ENCODE data around the gene GRM4.

GRM4 gene

GRCh38 chr6:34084591-34085290, 61.1 kb downstream of the GRM4 start:
- no peaks in the 10 kb centered on the region for H3K36me3 Mint-ChIP-seq
- DNase-seq, result no peak
- H3K4me3 Mint-ChIP-seq, result no peak overlapping the region
- no peaks in the 10 kb centered on the region for H3K9me3 Mint-ChIP-seq
- H3K27ac Mint-ChIP-seq, result no peak overlapping the region
- no peaks in the 10 kb centered on the region for H3K4me1 Mint-ChIP-seq
- peaks cover 3% of the 10 kb centered on the region for H3K27me3 Mint-ChIP-seq
- CTCF ChIA-PET, result no interaction called here

- CTCF ChIA-PET, result interaction anchor here (0.5 to 1.0 kb wide), 2 partner anchors 38 to 332 kb away, joined by 3 read pairs; no protein-coding TSS in a partner anchor
- H3K36me3 Mint-ChIP-seq, result no peaks in the 10 kb centered on the region
- no peaks in the 10 kb centered on the region for H3K4me1 Mint-ChIP-seq
- H3K4me3 Mint-ChIP-seq, result no peak overlapping the region
- no peak for DNase-seq
- no peaks in the 10 kb centered on the region for H3K9me3 Mint-ChIP-seq
- H3K27me3 Mint-ChIP-seq, result peaks cover 7% of the 10 kb centered on the region
- no peak overlapping the region for H3K27ac Mint-ChIP-seq
Measured at GRCh38 chr6:34082864-34083626, 62.8 kb downstream of the GRM4 start.

GRCh38 chr6:34082348-34082747, 63.5 kb downstream of the GRM4 start:
- CTCF ChIA-PET, result interaction anchor here (1.0 kb wide), 1 partner anchor 37 kb away, joined by 3 read pairs; no protein-coding TSS in a partner anchor
- Mint-ChIP-seq H3K4me1 (no peaks in the 10 kb centered on the region), H3K36me3 (no peaks in the 10 kb centered on the region), H3K4me3 (no peak overlapping the region), H3K9me3 (no peaks in the 10 kb centered on the region), H3K27ac (no peak overlapping the region), H3K27me3 (peaks cover 9% of the 10 kb centered on the region)
- DNase-seq, result no peak

- Mint-ChIP-seq H3K9me3 (no peaks in the 10 kb centered on the region), H3K4me1 (no peaks in the 10 kb centered on the region), H3K36me3 (no peaks in the 10 kb centered on the region), H3K27me3 (peaks cover 10% of the 10 kb centered on the region), H3K4me3 (no peak overlapping the region), H3K27ac (no peak overlapping the region)
- CTCF ChIA-PET, result no interaction called here
- DNase-seq, result no peak
Measured at GRCh38 chr6:34080357-34080756, 65.5 kb downstream of the GRM4 start.

GRCh38 chr6:34079899-34080298, 66.0 kb downstream of the GRM4 start:
- Mint-ChIP-seq H3K27me3 (peaks cover 10% of the 10 kb centered on the region), H3K4me1 (no peaks in the 10 kb centered on the region), H3K9me3 (no peaks in the 10 kb centered on the region), H3K36me3 (no peaks in the 10 kb centered on the region), H3K4me3 (no peak overlapping the region), H3K27ac (no peak overlapping the region)
- CTCF ChIA-PET, result no interaction called here
- no peak for DNase-seq

- CTCF ChIA-PET, result interaction anchor here (1.1 kb wide), 1 partner anchor 103 kb away, joined by 3 read pairs; no protein-coding TSS in a partner anchor
Measured at GRCh38 chr6:34075906-34076305, 70.0 kb downstream of the GRM4 start.

GRCh38 chr6:34074064-34074742, 71.7 kb downstream of the GRM4 start:
- CTCF ChIA-PET, result no interaction called here
- Mint-ChIP-seq H3K36me3 (no peaks in the 10 kb centered on the region), H3K27me3 (peaks cover 7% of the 10 kb centered on the region)

More at GRCh38 chr6:34075906-34076305, 70.0 kb downstream of the GRM4 start:
- DNase-seq, result no peak
- H3K9me3 Mint-ChIP-seq, result no peaks in the 10 kb centered on the region
- H3K4me1 Mint-ChIP-seq, result no peaks in the 10 kb centered on the region
- no peaks in the 10 kb centered on the region for H3K36me3 Mint-ChIP-seq
- H3K27me3 Mint-ChIP-seq, result peaks cover 10% of the 10 kb centered on the region
- H3K27ac Mint-ChIP-seq, result no peak overlapping the region
- H3K4me3 Mint-ChIP-seq, result no peak overlapping the region

GRCh38 chr6:34073540-34073939, 72.3 kb downstream of the GRM4 start:
- Mint-ChIP-seq H3K4me1 (no peaks in the 10 kb centered on the region), H3K9me3 (no peaks in the 10 kb centered on the region), H3K27ac (no peak overlapping the region), H3K36me3 (no peaks in the 10 kb centered on the region), H3K4me3 (no peak overlapping the region), H3K27me3 (peaks cover 6% of the 10 kb centered on the region)
- no peak for DNase-seq
- CTCF ChIA-PET, result no interaction called here

More at GRCh38 chr6:34074064-34074742, 71.7 kb downstream of the GRM4 start:
- Mint-ChIP-seq H3K27ac (no peak overlapping the region), H3K4me1 (no peaks in the 10 kb centered on the region), H3K9me3 (no peaks in the 10 kb centered on the region), H3K4me3 (no peak overlapping the region)
- no peak for DNase-seq

- Mint-ChIP-seq H3K27ac (no peak overlapping the region), H3K27me3 (peaks cover 3% of the 10 kb centered on the region), H3K36me3 (no peaks in the 10 kb centered on the region), H3K4me1 (no peaks in the 10 kb centered on the region), H3K4me3 (no peak overlapping the region), H3K9me3 (no peaks in the 10 kb centered on the region)
- no peak for DNase-seq
- CTCF ChIA-PET, result no interaction called here
Measured at GRCh38 chr6:34072727-34073126, 73.2 kb downstream of the GRM4 start.

- DNase-seq, result no peak
- H3K4me3 Mint-ChIP-seq, result no peak overlapping the region
- peaks cover 2% of the 10 kb centered on the region for H3K27me3 Mint-ChIP-seq
- no peaks in the 10 kb centered on the region for H3K9me3 Mint-ChIP-seq
- no peak overlapping the region for H3K27ac Mint-ChIP-seq
- no peaks in the 10 kb centered on the region for H3K4me1 Mint-ChIP-seq
- no peaks in the 10 kb centered on the region for H3K36me3 Mint-ChIP-seq
- CTCF ChIA-PET, result no interaction called here
Measured at GRCh38 chr6:34071884-34072379, 74.0 kb downstream of the GRM4 start.

GRCh38 chr6:34071136-34071883, 74.6 kb downstream of the GRM4 start:
- peaks cover 4% of the 10 kb centered on the region for H3K27me3 Mint-ChIP-seq
- DNase-seq, result no peak
- no peak overlapping the region for H3K27ac Mint-ChIP-seq
- no peak overlapping the region for H3K4me3 Mint-ChIP-seq
- H3K4me1 Mint-ChIP-seq, result no peaks in the 10 kb centered on the region
- H3K9me3 Mint-ChIP-seq, result no peaks in the 10 kb centered on the region
- H3K36me3 Mint-ChIP-seq, result no peaks in the 10 kb centered on the region
- CTCF ChIA-PET, result no interaction called here

- Mint-ChIP-seq H3K36me3 (no peaks in the 10 kb centered on the region), H3K27me3 (peaks cover 4% of the 10 kb centered on the region), H3K27ac (no peak overlapping the region), H3K4me1 (no peaks in the 10 kb centered on the region), H3K9me3 (no peaks in the 10 kb centered on the region), H3K4me3 (no peak overlapping the region)
- CTCF ChIA-PET, result no interaction called here
- peak; percentile 25 for DNase-seq
Measured at GRCh38 chr6:34070315-34071135, 75.4 kb downstream of the GRM4 start.

- Mint-ChIP-seq H3K27me3 (peaks cover 4% of the 10 kb centered on the region), H3K9me3 (no peaks in the 10 kb centered on the region), H3K4me3 (no peak overlapping the region), H3K36me3 (no peaks in the 10 kb centered on the region), H3K4me1 (no peaks in the 10 kb centered on the region), H3K27ac (no peak overlapping the region)
- CTCF ChIA-PET, result interaction anchor here (1.2 kb wide), 2 partner anchors 13 to 300 kb away, joined by 4 to 5 read pairs; no protein-coding TSS in a partner anchor
- DNase-seq, result no peak
Measured at GRCh38 chr6:34068462-34069044, 77.3 kb downstream of the GRM4 start.
